HEK293 (cell line): ENCODE results near the gene ZFP92.

Experiments used
- ATF2 ChIP-seq: fragments of 450-650 bp; formaldehyde crosslinking; IDR thresholded peaks from 2 replicates; pipeline ENCODE4 v1.5.1; 2016; ENCODE audit warnings: missing biosample characterization, missing genetic modification characterization, low read depth
- CTCF ChIP-seq: fragments of 450-650 bp; formaldehyde crosslinking; IDR thresholded peaks from 2 replicates; pipeline ENCODE4 v1.5.1; 2016; ENCODE audit warnings: missing biosample characterization, missing genetic modification characterization
- KLF17 ChIP-seq: fragments of 450-650 bp; formaldehyde crosslinking; IDR thresholded peaks from 2 replicates; pipeline ENCODE4 v1.5.1; 2016; ENCODE audit warnings: missing biosample characterization, missing genetic modification characterization
- MZF1 ChIP-seq: fragments of 450-650 bp; formaldehyde crosslinking; IDR thresholded peaks from 2 replicates; pipeline ENCODE4 v1.5.1; 2017; ENCODE audit warnings: missing biosample characterization, missing genetic modification characterization, borderline replicate concordance
- PATZ1 ChIP-seq: fragments of 450-650 bp; formaldehyde crosslinking; IDR thresholded peaks from 2 replicates; pipeline ENCODE4 v1.5.1; 2016; ENCODE audit warnings: missing biosample characterization, missing genetic modification characterization
- ZBTB21 ChIP-seq: fragments of 450-650 bp; formaldehyde crosslinking; IDR thresholded peaks from 2 replicates; pipeline ENCODE4 v1.5.1; 2017; ENCODE audit warnings: missing biosample characterization, missing genetic modification characterization
- ZBTB49 ChIP-seq: fragments of 450-650 bp; formaldehyde crosslinking; IDR thresholded peaks from 2 replicates; pipeline ENCODE4 v1.5.1; 2016; ENCODE audit warnings: missing biosample characterization, missing genetic modification characterization, low read depth
- ZNF214 ChIP-seq: fragments of 450-650 bp; formaldehyde crosslinking; IDR thresholded peaks from 2 replicates; pipeline ENCODE4 v1.5.1; 2017; ENCODE audit warnings: missing biosample characterization, mild to moderate bottlenecking, missing genetic modification characterization, borderline replicate concordance
- ZNF221 ChIP-seq: fragments of 450-650 bp; formaldehyde crosslinking; IDR thresholded peaks from 2 replicates; pipeline ENCODE4 v1.5.1; 2017; ENCODE audit warnings: missing biosample characterization, missing genetic modification characterization, borderline replicate concordance
- ZNF707 ChIP-seq: fragments of 450-650 bp; formaldehyde crosslinking; IDR thresholded peaks from 2 replicates; pipeline ENCODE4 v1.5.1; 2016; ENCODE audit warnings: missing biosample characterization, missing genetic modification characterization
- TF ChIP-seq, protein P1 (sequence below): fragments of 450-650 bp; formaldehyde crosslinking; IDR thresholded peaks from 2 replicates; pipeline ENCODE4 v1.5.1; 2016; ENCODE audit warnings: missing biosample characterization, missing genetic modification characterization

GRCh38 chrX:153433781-153434285, 22.6 kb downstream of the ZFP92 start:
- TF ChIP-seq ZNF707 (tag by site-specific recombination) (no peak), ATF2 (no peak), CTCF (tag by site-specific recombination) (no peak), ZBTB49 (tag by site-specific recombination) (no peak), ZBTB21 (tag by site-specific recombination) (no peak), PATZ1 (tag by site-specific recombination) (no peak), KLF17 (tag by site-specific recombination) (no peak), MZF1 (no peak), ZNF214 (tag by site-specific recombination) (no peak), ZNF221 (tag by site-specific recombination) (no peak)
- TF ChIP-seq, protein P1, sequence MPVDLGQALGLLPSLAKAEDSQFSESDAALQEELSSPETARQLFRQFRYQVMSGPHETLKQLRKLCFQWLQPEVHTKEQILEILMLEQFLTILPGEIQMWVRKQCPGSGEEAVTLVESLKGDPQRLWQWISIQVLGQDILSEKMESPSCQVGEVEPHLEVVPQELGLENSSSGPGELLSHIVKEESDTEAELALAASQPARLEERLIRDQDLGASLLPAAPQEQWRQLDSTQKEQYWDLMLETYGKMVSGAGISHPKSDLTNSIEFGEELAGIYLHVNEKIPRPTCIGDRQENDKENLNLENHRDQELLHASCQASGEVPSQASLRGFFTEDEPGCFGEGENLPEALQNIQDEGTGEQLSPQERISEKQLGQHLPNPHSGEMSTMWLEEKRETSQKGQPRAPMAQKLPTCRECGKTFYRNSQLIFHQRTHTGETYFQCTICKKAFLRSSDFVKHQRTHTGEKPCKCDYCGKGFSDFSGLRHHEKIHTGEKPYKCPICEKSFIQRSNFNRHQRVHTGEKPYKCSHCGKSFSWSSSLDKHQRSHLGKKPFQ (tag by site-specific recombination), result no peak
